Glutamatergic neuron (in vitro differentiated cells): ENCODE results near the gene IRF4. TPM values are rescaled to one million over a fixed set of nuclear protein-coding genes. Genes with fewer than 3 reads are reported as not detected.

Experiments used
- DNase-seq: peaks from one replicate; pipeline ENCODE4 v3.0.0; 2022
- H3K27ac Mint-ChIP-seq: one replicate; pipeline ENCODE4 v1.8.0; 2020; ENCODE audit warnings: mild to moderate bottlenecking, mixed read lengths, inconsistent platforms; ENCODE audit not compliant: unreplicated experiment
- H3K27me3 Mint-ChIP-seq: one replicate; pipeline ENCODE4 v1.8.0; 2020; ENCODE audit warnings: mild to moderate bottlenecking, moderate library complexity, mixed read lengths, inconsistent platforms; ENCODE audit not compliant: unreplicated experiment
- H3K36me3 Mint-ChIP-seq: one replicate; pipeline ENCODE4 v1.8.0; 2020; ENCODE audit warnings: mild to moderate bottlenecking, mixed read lengths, inconsistent platforms; ENCODE audit not compliant: unreplicated experiment
- H3K4me1 Mint-ChIP-seq: one replicate; pipeline ENCODE4 v1.8.0; 2020; ENCODE audit warnings: mild to moderate bottlenecking, low read depth, mixed read lengths, inconsistent platforms; ENCODE audit not compliant: unreplicated experiment
- H3K4me3 Mint-ChIP-seq: one replicate; pipeline ENCODE4 v1.8.0; 2020; ENCODE audit warnings: mild to moderate bottlenecking, mixed read lengths, inconsistent platforms; ENCODE audit not compliant: unreplicated experiment
- H3K9me3 Mint-ChIP-seq: one replicate; pipeline ENCODE4 v1.8.0; 2020; ENCODE audit warnings: mild to moderate bottlenecking, moderate library complexity, mixed read lengths, inconsistent platforms; ENCODE audit not compliant: unreplicated experiment
- total RNA-seq: library from RNA; stranded (reverse); fragmentation: NEBNext Ultra II Directional; extraction: Animal tissue kit (Norgen Biotek cat#: 25700); gene quantifications from one replicate; pipeline ENCODE4 v1.2.1, GENCODE V29; 2021; ENCODE audit not compliant: unreplicated experiment
- TF ChIP-seq, protein P1 (sequence below): fragments of 200-600 bp; sonication (generic); IDR thresholded peaks from one replicate; pipeline ENCODE4 v1.5.0; 2021; ENCODE audit not compliant: partially characterized antibody, unreplicated experiment

The IRF4 gene
- total RNA-seq, 1 donor from 2014 or later, result 0.37 TPM

DNA sequence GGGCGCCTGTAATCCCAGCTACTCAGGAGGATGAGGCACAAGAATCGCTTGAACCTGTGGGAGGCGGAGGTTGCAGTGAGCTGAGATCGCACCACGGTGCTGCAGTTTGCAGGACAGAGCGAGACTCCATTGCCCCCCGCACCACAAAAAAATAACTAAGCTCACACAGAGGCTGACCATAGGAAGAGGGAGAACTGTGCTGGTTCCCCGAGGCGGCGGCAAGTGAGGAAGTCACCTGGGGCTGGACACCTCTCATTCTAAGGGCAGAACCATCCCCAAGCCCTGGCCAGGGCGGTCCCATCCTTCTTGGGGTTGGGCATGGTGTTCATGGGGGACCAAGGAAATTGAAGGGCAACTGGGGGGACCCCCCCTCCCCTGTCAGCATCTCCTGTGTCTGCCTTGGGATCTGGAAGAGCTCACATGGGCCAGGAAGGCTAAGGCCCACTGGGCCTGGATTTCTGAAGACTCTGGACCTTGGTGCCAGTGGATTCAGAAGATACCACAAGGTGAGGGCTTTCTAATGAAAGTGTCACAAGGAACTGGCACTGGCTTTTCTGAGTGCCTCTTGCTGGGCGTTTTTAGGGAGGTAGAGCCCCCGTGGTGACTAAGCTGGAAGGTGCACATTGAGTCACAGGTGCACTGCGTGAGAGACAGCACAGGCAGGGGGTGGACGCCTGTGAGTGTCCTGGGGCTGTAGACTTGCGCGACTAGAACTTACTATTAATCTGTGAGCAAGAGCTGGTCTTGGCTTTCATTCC lies 11.5 kb downstream of the IRF4 start:
- TF ChIP-seq, protein P1, sequence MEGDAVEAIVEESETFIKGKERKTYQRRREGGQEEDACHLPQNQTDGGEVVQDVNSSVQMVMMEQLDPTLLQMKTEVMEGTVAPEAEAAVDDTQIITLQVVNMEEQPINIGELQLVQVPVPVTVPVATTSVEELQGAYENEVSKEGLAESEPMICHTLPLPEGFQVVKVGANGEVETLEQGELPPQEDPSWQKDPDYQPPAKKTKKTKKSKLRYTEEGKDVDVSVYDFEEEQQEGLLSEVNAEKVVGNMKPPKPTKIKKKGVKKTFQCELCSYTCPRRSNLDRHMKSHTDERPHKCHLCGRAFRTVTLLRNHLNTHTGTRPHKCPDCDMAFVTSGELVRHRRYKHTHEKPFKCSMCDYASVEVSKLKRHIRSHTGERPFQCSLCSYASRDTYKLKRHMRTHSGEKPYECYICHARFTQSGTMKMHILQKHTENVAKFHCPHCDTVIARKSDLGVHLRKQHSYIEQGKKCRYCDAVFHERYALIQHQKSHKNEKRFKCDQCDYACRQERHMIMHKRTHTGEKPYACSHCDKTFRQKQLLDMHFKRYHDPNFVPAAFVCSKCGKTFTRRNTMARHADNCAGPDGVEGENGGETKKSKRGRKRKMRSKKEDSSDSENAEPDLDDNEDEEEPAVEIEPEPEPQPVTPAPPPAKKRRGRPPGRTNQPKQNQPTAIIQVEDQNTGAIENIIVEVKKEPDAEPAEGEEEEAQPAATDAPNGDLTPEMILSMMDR, result no peak
- Mint-ChIP-seq H3K36me3 (peaks cover 16% of the 10 kb centered on the region), H3K27me3 (peaks cover 2% of the 10 kb centered on the region), H3K4me1 (no peaks in the 10 kb centered on the region), H3K4me3 (no peak overlapping the region), H3K9me3 (peaks cover 6% of the 10 kb centered on the region), H3K27ac (no peak overlapping the region)
- DNase-seq, result no peak

DNA sequence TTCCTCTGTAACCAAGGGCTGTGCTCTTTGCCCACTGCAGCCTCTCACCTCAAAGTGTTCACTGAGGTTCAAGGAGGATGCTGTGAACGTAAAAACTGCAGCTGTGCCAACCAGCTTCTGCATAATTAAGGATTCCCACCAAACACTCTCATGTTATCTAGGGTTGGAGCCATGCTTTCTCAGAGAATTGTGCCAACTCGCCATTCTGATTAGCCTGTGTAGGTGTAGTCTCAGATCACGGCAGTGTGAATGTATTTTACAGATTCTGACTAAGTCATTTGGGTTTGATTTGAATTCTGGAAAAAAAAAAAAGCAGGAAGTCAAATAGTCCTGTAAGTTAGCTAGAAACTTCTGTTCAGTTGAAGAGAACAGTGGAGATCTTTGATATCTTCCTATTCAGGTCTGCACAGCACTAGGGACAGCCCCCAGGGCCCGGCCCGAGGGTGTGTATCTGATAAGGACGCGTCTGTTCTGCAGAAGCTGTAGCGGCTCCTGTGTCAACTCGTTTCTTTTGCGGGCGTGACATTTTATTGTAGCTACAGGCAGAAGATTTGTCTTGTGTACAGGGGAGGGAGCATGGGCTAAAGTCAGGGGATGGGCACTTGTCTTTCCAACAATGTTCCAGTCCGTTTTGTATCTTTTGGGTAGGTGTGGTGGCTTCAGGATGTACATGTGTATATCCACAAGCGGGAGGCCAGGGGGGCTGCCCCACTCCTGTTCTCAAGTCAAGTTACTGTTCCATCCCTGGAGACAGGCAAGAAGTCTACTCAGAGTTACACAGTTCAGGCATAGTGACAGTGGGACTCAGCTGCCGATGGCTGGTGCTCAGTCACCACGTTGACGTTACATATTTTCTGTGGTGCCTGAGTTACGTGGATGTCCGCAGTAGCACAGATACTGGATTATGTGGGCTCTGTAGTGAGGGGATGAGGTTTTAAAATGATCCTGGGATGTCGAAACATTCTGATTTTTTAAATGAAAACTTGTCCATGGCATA lies 12.4 kb downstream of the IRF4 start:
- peaks cover 16% of the 10 kb centered on the region for H3K36me3 Mint-ChIP-seq
- no peaks in the 10 kb centered on the region for H3K4me1 Mint-ChIP-seq
- H3K27ac Mint-ChIP-seq, result no peak overlapping the region
- H3K27me3 Mint-ChIP-seq, result peaks cover 2% of the 10 kb centered on the region
- TF ChIP-seq, protein P1, result no peak
- DNase-seq, result no peak
- H3K9me3 Mint-ChIP-seq, result peaks cover 6% of the 10 kb centered on the region
- no peak overlapping the region for H3K4me3 Mint-ChIP-seq

DNA sequence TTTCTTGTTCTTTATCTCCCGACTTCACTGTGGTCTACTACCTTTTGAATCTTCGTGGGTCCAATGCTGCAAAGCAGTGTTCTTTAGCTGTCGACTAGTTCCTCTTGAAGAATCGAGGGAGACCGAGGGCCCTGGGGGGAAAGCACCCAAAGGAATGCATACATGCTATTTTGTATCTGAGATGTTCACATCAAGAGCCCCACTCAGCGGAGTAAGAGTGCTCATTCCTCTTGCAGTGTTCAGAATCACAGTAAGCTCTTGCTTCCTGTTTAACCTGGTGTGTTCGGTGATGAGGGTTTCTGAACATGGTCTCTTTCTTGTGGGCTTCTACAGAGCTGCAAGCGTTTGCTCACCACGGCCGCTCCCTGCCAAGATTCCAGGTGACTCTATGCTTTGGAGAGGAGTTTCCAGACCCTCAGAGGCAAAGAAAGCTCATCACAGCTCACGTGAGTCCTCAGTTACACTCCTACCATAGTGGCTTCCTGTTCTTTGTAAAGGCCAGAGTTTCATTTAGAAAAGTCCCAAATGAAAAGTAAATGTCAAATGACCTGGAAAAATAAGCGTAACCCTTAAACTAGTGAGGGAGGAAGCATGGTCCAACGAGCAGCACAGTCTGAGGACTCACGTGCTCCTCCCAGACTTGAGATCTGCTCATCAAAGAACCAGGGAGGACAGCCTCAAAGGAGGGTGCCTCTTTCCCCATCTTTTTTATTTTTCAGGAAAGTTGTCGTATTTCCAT lies 13.3 kb downstream of the IRF4 start:
- peaks cover 2% of the 10 kb centered on the region for H3K27me3 Mint-ChIP-seq
- no peak overlapping the region for H3K27ac Mint-ChIP-seq
- peaks cover 6% of the 10 kb centered on the region for H3K9me3 Mint-ChIP-seq
- H3K36me3 Mint-ChIP-seq, result peaks cover 16% of the 10 kb centered on the region
- DNase-seq, result no peak
- no peaks in the 10 kb centered on the region for H3K4me1 Mint-ChIP-seq
- TF ChIP-seq, protein P1, result no peak
- H3K4me3 Mint-ChIP-seq, result no peak overlapping the region

GRCh38 chr6:408148-408547 lies 16.6 kb downstream of the IRF4 start:
- Mint-ChIP-seq H3K4me1 (peaks cover 7% of the 10 kb centered on the region), H3K27ac (no peak overlapping the region), H3K4me3 (no peak overlapping the region), H3K27me3 (no peaks in the 10 kb centered on the region), H3K36me3 (peaks cover 16% of the 10 kb centered on the region), H3K9me3 (peaks cover 6% of the 10 kb centered on the region)
- DNase-seq, result no peak
- TF ChIP-seq, protein P1, result no peak
